ENCODE measurements around the gene SLC12A9. TPM values are rescaled to one million over a fixed set of nuclear protein-coding genes. Genes with fewer than 3 reads are reported as not detected.

The SLC12A9 gene
- total and polyA plus RNA-seq, 2 of the 4 experiments (the other 2 are of a cell fraction): 4.5 to 16.2 TPM

GRCh38 chr7:100827330-100828226 lies 24.9 kb upstream of the SLC12A9 start, which contains the start of gene EPHB4:
EPHB4 (minus strand) TSS chr7:100827523; CDS start chr7:100827030, 493 bp downstream.
- DNase-seq (peak; percentile 86), ATAC-seq (ENCODE audit: low read depth) (peak; percentile 91)
- Histone ChIP-seq H2BK15ac (ENCODE audit: low read depth, low read length) (no peak within 1 kb of the TSS), H3K4ac (ENCODE audit: low read depth, low read length) (peak within 1 kb of the TSS; percentile 96), H3K14ac (replicated peaks; ENCODE audit: low read depth, low read length) (peak within 1 kb of the TSS; percentile 90), H3K9ac (ENCODE audit: low read depth, low read length) (peak within 1 kb of the TSS; percentile 72), H4K8ac (ENCODE audit: low read depth in 2 of 2, low read length in 2 of 2) (peak within 1 kb of the TSS; percentile 68 to 91), H3K9me3 (ENCODE audit: control insufficient read depth, insufficient read depth, low read length) (no peaks in the 10 kb centered on the region), H3K23ac (ENCODE audit: low read depth, low read length) (peak within 1 kb of the TSS; percentile 99), H4K5ac (ENCODE audit: low read depth, low read length) (peak within 1 kb of the TSS; percentile 76), H2AK9ac (replicated peaks; ENCODE audit: low read depth, low read length, poor library complexity) (peak within 1 kb of the TSS; percentile 98), H2BK120ac (ENCODE audit: low read depth, low read length) (peak within 1 kb of the TSS; percentile 78), H3K27me3 (ENCODE audit: control insufficient read depth, insufficient read depth, low read length) (no peaks in the 10 kb centered on the region), H3K4me1 (ENCODE audit: control insufficient read depth, insufficient read depth, low read length) (peaks cover 9% of the 10 kb centered on the region), H3K4me2 (ENCODE audit: low read depth, low read length) (peak within 1 kb of the TSS; percentile 97), H2BK20ac (ENCODE audit: low read depth, low read length) (no peak within 1 kb of the TSS), H3K4me3 (ENCODE audit: insufficient read depth, low read depth, low read length) (peak within 1 kb of the TSS; percentile 83), H4K91ac (ENCODE audit: insufficient read depth, low read depth, low read length) (peak within 1 kb of the TSS; percentile 64), H2AK5ac (ENCODE audit: low read depth, low read length) (peak within 1 kb of the TSS; percentile 70; the same call in 1 of the 2 replicates), H2BK5ac (ENCODE audit: low read depth, low read length, poor library complexity, severe bottlenecking) (peak within 1 kb of the TSS; percentile 70), H3K27ac (ENCODE audit: insufficient read depth, low read length) (peak within 1 kb of the TSS; percentile 87), H4K20me1 (ENCODE audit: insufficient read depth, low read length) (peaks cover 30% of the 10 kb centered on the region), H3K56ac (ENCODE audit: extremely low read depth, insufficient read depth, low read length) (peak within 1 kb of the TSS; percentile 62), H3K18ac (ENCODE audit: low read depth, low read length) (peak within 1 kb of the TSS; percentile 30; the same call in 1 of the 2 replicates), H3K9me1 (ENCODE audit: insufficient read depth, low read length) (no peaks in the 10 kb centered on the region), H3K79me1 (ENCODE audit: low read depth in 1 of 2, low read length in 2 of 2) (peaks cover 7 to 45% of the 10 kb centered on the region in 2 experiments; a peak in 3 of 4 replicates), H3K36me3 (ENCODE audit: control insufficient read depth, insufficient read depth, low read length) (peaks cover 14% of the 10 kb centered on the region; the same call in 1 of the 2 replicates), H2AFZ (replicated peaks; ENCODE audit: low read length, poor library complexity) (peak within 1 kb of the TSS; percentile 99)
- in situ Hi-C loops (cut with MboI; ENCODE audit: low sequenced_read_pairs): loop anchor here (10.0 kb wide), 1 partner anchor 123 kb away; the partner anchor contains the start of gene POP7
- CTCF ChIA-PET: interaction anchor here (0.5 to 2.0 kb wide), 9 partner anchors 20 to 286 kb away, joined by 3 to 6 read pairs (median 3); no protein-coding TSS in a partner anchor
- TF ChIP-seq MAZ (IDR thresholded peaks at IDR 0.05; ENCODE audit: borderline replicate concordance, low read depth, low read length) (peak; percentile 82; the same call in 1 of the 2 replicates), MAFK (IDR thresholded peaks at IDR 0.05; ENCODE audit: low read depth, low read length) (no peak), RCOR1 (IDR thresholded peaks at IDR 0.05; ENCODE audit: insufficient replicate concordance, low read length) (no peak), MXI1 (IDR thresholded peaks at IDR 0.05; ENCODE audit: borderline replicate concordance, low read depth, low read length) (peak; percentile 41; the same call in 1 of the 2 replicates), CTCF (conservative IDR thresholded peaks at IDR 0.05; ENCODE audit: low read depth, low read length) (peak; percentile 52), RAD21 (IDR thresholded peaks at IDR 0.05; ENCODE audit: low read length) (peak; percentile 35), BHLHE40 (IDR thresholded peaks at IDR 0.05; ENCODE audit: low read depth, low read length) (no peak), SMC3 (IDR thresholded peaks at IDR 0.05; ENCODE audit: low read depth, low read length) (0 out of 2 replicates have a peak, but pooled peaks have one; percentile 21)
- no TSS peak for BruUV-seq (replicated peaks)
- intact Hi-C loops (cut with micrococcal nuclease): loop anchor here (1.0 kb wide), 1 partner anchor 122 kb away; no protein-coding TSS in a partner anchor
- dilution Hi-C loops (cut with HindIII; ENCODE audit: low sequenced_read_pairs, unreplicated experiment): no loop called here
- POLR2A ChIA-PET (ENCODE audit: unreplicated experiment): interaction anchor here (0.6 to 0.7 kb wide), 6 partner anchors 8 to 679 kb away, joined by 3 to 7 read pairs (median 3); partner anchors contain the start of genes GPC2 and SLC12A9
- WGBS, 2 experiments (ENCODE audit: extremely low coverage in 2 of 2, insufficient read length in 1 of 2): 0% methylated on average over 22 of the region's 80 CpGs; no CpG with 5 or more reads in 1 of the 2 experiments

Measured in IMR-90 (cell line).